Suprapubic skin (tissue), 4 donors: ENCODE measurements around the gene TMED6. TPM values are rescaled to one million over a fixed set of nuclear protein-coding genes. Genes with fewer than 3 reads are reported as not detected.
A peak's percentile ranks its signal among the peaks of the same experiment; 100 is the strongest.

ENCODE experiments used
- DNase-seq, 2 donors: peaks; one replicate each; pipeline ENCODE4 v3.0.0-alpha.2; 2019; ENCODE audit warnings: low spot score in 2 of 2
- H3K27ac ChIP-seq: fragments of 200-600 bp; sonication (generic); one replicate; pipeline ENCODE4 v1.5.1; 2019
- H3K27me3 ChIP-seq: fragments of 200-600 bp; sonication (generic); one replicate; pipeline ENCODE4 v1.5.1; 2019
- H3K36me3 ChIP-seq: fragments of 200-600 bp; sonication (generic); one replicate; pipeline ENCODE4 v1.5.1; 2019
- H3K4me1 ChIP-seq: fragments of 200-600 bp; sonication (generic); one replicate; pipeline ENCODE4 v1.5.1; 2019
- H3K4me3 ChIP-seq: fragments of 200-600 bp; sonication (generic); one replicate; pipeline ENCODE4 v1.5.1; 2019; ENCODE audit warnings: mild to moderate bottlenecking
- H3K9me3 ChIP-seq: fragments of 200-600 bp; sonication (generic); one replicate; pipeline ENCODE4 v1.5.1; 2019
- EP300 ChIP-seq: sonication (generic); formaldehyde crosslinking; IDR thresholded peaks from one replicate; pipeline ENCODE4 v1.6.1; 2017; ENCODE audit warnings: antibody characterized with exemption
- POLR2A ChIP-seq, 2 donors: fragments of 450-650 bp; IDR thresholded peaks; one replicate each; pipeline ENCODE4 v1.6.1; 2017; ENCODE audit warnings: antibody characterized with exemption in 2 of 2, mild to moderate bottlenecking in 2 of 2, moderate library complexity in 2 of 2
- POLR2AphosphoS5 ChIP-seq, 3 donors: sonication (generic); formaldehyde crosslinking; IDR thresholded peaks; one replicate each; pipeline ENCODE4 v1.6.1; 2017; ENCODE audit warnings: antibody characterized with exemption in 3 of 3
- WGBS: methylation state at CpG from one replicate; pipeline ENCODE4 v1.1.5; 2018; 5-methylcytosine and 5-hydroxymethylcytosine counted together
- total RNA-seq, 4 donors: library from RNA; depleted of rRNA; stranded (reverse); fragments of >200 nt; gene quantifications; one replicate each; pipeline ENCODE4 v1.1.0, GENCODE V29; 2016
- TF ChIP-seq, protein P1 (sequence below), 2 donors: fragments of 200-600 bp in 1 of 2; fragments of 450-650 bp in 1 of 2; sonication (generic) in 1 of 2; IDR thresholded peaks; one replicate each; pipeline ENCODE4 v1.5.1; 2016 to 2019; ENCODE audit warnings: antibody characterized with exemption in 2 of 2, mild to moderate bottlenecking in 1 of 2, moderate library complexity in 1 of 2

TMED6 gene
- total RNA-seq, 4 donors from 2014 or later, result 0.98 to 1.5 TPM; not detected in 2

DNA sequence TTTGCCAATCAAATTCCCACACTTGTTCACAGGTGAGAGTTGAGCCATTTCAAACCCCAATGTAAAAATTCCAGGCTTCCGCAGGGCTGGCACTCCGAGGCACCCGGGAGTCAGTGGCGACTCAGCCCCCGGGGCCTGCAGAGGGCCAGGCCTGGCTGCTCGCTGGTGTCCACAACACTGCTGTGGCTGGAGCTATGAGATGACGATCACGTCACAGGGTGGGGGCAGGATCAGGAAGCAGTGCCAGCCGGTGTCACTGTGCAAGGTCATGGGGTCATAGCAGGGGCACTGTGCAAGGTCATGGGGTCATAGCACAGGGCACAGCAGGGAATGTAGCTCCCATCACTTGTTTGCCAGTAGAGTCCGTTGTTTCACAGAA is 32.7 kb downstream of the TMED6 start:
- H3K27ac ChIP-seq, result no peak overlapping the region
- TF ChIP-seq POLR2AphosphoS5 (IDR thresholded peaks at IDR 0.05) (no peak), EP300 (no peak), POLR2A (IDR thresholded peaks at IDR 0.05) (no peak)
- TF ChIP-seq, protein P1, sequence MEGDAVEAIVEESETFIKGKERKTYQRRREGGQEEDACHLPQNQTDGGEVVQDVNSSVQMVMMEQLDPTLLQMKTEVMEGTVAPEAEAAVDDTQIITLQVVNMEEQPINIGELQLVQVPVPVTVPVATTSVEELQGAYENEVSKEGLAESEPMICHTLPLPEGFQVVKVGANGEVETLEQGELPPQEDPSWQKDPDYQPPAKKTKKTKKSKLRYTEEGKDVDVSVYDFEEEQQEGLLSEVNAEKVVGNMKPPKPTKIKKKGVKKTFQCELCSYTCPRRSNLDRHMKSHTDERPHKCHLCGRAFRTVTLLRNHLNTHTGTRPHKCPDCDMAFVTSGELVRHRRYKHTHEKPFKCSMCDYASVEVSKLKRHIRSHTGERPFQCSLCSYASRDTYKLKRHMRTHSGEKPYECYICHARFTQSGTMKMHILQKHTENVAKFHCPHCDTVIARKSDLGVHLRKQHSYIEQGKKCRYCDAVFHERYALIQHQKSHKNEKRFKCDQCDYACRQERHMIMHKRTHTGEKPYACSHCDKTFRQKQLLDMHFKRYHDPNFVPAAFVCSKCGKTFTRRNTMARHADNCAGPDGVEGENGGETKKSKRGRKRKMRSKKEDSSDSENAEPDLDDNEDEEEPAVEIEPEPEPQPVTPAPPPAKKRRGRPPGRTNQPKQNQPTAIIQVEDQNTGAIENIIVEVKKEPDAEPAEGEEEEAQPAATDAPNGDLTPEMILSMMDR (IDR thresholded peaks at IDR 0.05), result no peak
- peaks cover 94% of the 10 kb centered on the region for H3K36me3 ChIP-seq
- no peak overlapping the region for H3K4me3 ChIP-seq
- 86% methylated on average over 10 of the region's 10 CpGs for WGBS
- peaks cover under 1% of the 10 kb centered on the region for H3K4me1 ChIP-seq
- DNase-seq, result no peak
- no peaks in the 10 kb centered on the region for H3K27me3 ChIP-seq
- no peaks in the 10 kb centered on the region for H3K9me3 ChIP-seq

DNA sequence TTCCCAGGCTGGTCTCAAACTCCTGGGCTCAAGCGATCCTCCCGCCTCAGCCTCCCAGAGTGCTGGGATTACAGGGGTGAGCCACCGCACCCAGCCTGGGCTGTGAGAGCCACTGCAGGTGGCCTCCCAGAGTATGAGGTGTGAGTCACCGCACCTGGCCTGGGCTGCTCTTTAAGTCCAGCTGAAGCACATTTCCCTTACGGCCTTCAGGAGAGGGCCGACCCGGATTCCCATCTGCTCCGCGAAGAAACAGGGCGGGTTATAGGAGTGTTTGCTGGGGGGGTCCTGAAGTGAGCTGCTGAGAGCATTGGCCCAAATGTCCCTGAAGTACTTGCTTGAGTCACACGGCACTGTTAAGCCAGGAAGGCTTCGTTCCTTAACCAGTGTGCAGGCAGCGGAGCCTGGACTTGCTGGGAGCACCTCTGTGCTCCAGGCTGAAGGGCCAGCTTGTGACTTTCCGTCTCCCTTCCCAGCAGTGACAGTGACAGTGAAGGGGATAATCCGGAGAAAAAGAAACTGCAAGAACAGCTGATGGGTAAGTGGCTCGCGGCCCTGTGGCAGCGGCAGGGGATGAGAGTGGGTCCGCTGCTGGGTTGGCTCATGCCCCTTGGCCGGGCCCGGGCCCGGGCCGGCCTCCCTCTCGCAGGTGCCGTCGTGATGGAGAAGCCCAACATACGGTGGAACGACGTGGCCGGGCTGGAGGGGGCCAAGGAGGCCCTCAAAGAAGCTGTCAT is 33.2 kb downstream of the TMED6 start:
- Histone ChIP-seq H3K36me3 (peaks cover 88% of the 10 kb centered on the region), H3K27ac (no peak overlapping the region), H3K4me3 (no peak overlapping the region), H3K27me3 (no peaks in the 10 kb centered on the region), H3K4me1 (no peaks in the 10 kb centered on the region), H3K9me3 (no peaks in the 10 kb centered on the region)
- WGBS, result 95% methylated on average over 28 of the region's 30 CpGs
- no peak for DNase-seq
- no peak for TF ChIP-seq POLR2AphosphoS5 (IDR thresholded peaks at IDR 0.05)
- TF ChIP-seq EP300, result no peak
- no peak for TF ChIP-seq POLR2A (IDR thresholded peaks at IDR 0.05)
- TF ChIP-seq, protein P1 (IDR thresholded peaks at IDR 0.05), result no peak

DNA sequence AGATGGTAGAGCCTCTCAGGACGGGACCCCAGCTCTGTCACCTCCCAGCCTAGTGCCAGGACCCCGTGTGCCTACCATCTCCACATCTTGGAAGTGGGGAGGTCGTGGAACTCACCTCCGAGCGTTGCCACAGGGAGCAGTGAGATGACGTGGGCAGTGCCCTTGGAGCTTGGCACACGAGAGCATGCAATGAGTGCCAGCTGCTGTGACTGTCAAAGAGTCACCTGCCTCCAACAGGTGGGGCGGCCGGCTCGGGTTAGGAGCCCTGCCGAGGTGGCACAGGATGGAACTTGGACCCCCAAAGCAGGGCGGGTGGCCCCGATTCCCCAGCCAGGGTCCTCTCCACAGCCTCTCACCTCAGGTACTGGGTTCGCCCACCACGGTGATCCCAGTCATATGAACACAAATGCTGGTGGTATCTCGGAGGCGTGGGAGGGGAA is 35.0 kb downstream of the TMED6 start:
- H3K4me1 ChIP-seq, result peaks cover 13% of the 10 kb centered on the region
- no peak overlapping the region for H3K4me3 ChIP-seq
- no peak overlapping the region for H3K27ac ChIP-seq
- H3K9me3 ChIP-seq, result no peaks in the 10 kb centered on the region
- TF ChIP-seq, protein P1 (IDR thresholded peaks at IDR 0.05), result no peak
- TF ChIP-seq EP300 (no peak), POLR2A (IDR thresholded peaks at IDR 0.05) (no peak), POLR2AphosphoS5 (IDR thresholded peaks at IDR 0.05) (no peak)
- WGBS, result 87% methylated on average over 15 of the region's 17 CpGs
- no peaks in the 10 kb centered on the region for H3K27me3 ChIP-seq
- H3K36me3 ChIP-seq, result peaks cover 71% of the 10 kb centered on the region
- no peak for DNase-seq

DNA sequence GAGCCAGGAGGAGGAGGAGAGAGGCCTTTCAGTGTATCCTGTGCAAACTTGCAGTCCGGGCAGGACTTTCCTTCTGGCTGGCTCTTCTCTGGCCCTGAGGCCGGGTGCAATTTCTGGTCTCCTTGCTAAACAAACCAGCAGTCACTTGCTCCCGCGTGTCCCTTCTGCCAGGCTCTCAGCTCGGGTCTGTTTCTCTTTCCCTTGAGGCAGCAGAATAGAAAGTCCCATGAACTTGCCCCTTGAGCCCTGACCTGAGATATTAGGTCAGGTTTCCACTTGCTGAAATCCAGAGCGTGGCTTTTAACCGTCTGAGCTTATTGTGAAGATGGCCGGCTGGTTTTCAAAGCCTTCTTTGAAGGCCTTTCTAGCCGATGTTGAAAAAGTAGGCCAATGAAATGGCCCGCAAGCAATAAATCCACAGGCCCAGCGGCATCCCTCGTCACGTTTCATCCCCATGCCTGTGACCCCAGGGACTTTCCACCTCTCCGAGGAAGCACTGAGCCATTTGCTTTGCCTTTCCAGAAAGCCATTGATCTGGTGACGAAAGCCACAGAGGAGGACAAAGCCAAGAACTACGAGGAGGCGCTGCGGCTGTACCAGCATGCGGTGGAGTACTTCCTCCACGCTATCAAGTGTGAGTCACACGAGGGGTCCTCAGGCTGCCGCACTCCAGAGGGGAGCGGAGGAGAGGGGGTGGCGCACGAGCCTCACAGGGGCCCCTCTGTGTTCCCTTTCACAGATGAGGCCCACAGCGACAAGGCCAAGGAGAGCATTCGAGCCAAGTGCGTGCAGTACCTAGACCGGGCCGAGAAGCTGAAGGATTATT is 35.9 kb downstream of the TMED6 start:
- DNase-seq, result peak in 1 of 2 donors; percentile 56
- 87% methylated on average over 29 of the region's 30 CpGs for WGBS
- TF ChIP-seq POLR2A (IDR thresholded peaks at IDR 0.05) (no peak), EP300 (no peak), POLR2AphosphoS5 (IDR thresholded peaks at IDR 0.05) (no peak)
- TF ChIP-seq, protein P1 (IDR thresholded peaks at IDR 0.05), result no peak
- Histone ChIP-seq H3K27ac (no peak overlapping the region), H3K4me1 (peaks cover 14% of the 10 kb centered on the region), H3K9me3 (no peaks in the 10 kb centered on the region), H3K4me3 (no peak overlapping the region), H3K36me3 (peaks cover 62% of the 10 kb centered on the region), H3K27me3 (no peaks in the 10 kb centered on the region)

DNA sequence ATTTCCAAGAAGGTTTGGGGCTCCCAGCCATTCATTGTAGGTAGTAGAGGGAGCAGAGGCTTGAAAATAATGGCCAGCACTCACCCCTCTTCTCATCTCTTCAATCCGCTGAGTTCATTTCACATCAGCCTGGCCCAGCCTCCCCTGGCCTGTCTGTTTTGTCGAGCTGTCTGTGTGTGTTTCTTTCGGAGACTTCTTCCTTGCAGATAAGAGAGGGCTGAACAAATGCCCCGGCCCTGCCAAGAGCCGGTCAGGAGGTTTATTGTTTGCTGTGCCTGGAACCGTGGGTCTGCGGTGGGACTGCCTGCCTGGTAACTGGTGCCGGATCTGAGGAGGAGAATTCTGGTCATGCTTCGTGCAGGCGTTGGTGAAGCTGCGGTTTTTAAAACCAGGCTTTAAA is 37.1 kb downstream of the TMED6 start:
- H3K4me3 ChIP-seq, result no peak overlapping the region
- H3K36me3 ChIP-seq, result peaks cover 50% of the 10 kb centered on the region
- no peaks in the 10 kb centered on the region for H3K9me3 ChIP-seq
- peaks cover 17% of the 10 kb centered on the region for H3K4me1 ChIP-seq
- 94% methylated on average over 11 of the region's 11 CpGs for WGBS
- H3K27ac ChIP-seq, result no peak overlapping the region
- no peaks in the 10 kb centered on the region for H3K27me3 ChIP-seq
- TF ChIP-seq POLR2AphosphoS5 (IDR thresholded peaks at IDR 0.05) (no peak), EP300 (no peak), POLR2A (IDR thresholded peaks at IDR 0.05) (no peak)
- TF ChIP-seq, protein P1 (IDR thresholded peaks at IDR 0.05), result no peak
- peak in 1 of 2 donors; percentile 42 for DNase-seq
